ENCODE measurements around the gene PPP6R3.
"Not testable (repeated sequence)": the region's sequence is repeated elsewhere in the genome, so short reads cannot be mapped to it uniquely, and the experiment has no call there.

GRCh38 chr11:68635883-68636282 is 175.3 kb downstream of the PPP6R3 start:
- TF ChIP-seq, protein P1, sequence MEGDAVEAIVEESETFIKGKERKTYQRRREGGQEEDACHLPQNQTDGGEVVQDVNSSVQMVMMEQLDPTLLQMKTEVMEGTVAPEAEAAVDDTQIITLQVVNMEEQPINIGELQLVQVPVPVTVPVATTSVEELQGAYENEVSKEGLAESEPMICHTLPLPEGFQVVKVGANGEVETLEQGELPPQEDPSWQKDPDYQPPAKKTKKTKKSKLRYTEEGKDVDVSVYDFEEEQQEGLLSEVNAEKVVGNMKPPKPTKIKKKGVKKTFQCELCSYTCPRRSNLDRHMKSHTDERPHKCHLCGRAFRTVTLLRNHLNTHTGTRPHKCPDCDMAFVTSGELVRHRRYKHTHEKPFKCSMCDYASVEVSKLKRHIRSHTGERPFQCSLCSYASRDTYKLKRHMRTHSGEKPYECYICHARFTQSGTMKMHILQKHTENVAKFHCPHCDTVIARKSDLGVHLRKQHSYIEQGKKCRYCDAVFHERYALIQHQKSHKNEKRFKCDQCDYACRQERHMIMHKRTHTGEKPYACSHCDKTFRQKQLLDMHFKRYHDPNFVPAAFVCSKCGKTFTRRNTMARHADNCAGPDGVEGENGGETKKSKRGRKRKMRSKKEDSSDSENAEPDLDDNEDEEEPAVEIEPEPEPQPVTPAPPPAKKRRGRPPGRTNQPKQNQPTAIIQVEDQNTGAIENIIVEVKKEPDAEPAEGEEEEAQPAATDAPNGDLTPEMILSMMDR (IDR thresholded peaks at IDR 0.05) = not testable (repeated sequence)
- TF ChIP-seq POLR2A (IDR thresholded peaks at IDR 0.05) = not testable (repeated sequence)

Data from heart left ventricle (tissue), 13 donors.